GM19372 (cell line): ENCODE measurements around the gene NEDD9.
A peak's percentile ranks its signal among the peaks of the same experiment; 100 is the strongest.

ENCODE experiments used
- ATAC-seq: cut with Tn5 transposase; IDR thresholded peaks from one replicate; pipeline ENCODE4 v1.9.1; 2021; ENCODE audit warnings: mild to moderate bottlenecking, low read depth, moderate library complexity; ENCODE audit not compliant: unreplicated experiment

Gene NEDD9

DNA sequence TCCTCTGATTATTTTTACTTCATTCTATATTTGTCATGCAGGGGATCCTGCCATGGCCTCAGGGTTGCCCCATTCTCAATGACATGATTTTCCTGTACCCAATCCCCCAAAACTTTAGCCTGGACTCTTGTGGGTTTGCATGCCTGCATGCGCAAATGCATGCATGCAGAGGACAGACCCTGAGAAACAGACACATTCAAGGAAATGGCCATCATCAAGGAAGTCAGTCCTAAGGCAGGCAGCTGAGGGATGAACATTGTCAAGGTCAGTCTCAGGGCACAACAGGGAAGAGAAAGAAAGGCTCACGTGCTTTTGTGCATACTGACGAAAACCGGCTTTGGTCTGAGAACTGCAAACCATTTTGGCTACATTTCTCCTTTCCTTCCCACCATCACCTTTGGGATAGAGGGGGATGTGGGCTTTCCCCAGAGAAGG, 13.1 kb downstream of the NEDD9 start:
- ATAC-seq = no peak

DNA sequence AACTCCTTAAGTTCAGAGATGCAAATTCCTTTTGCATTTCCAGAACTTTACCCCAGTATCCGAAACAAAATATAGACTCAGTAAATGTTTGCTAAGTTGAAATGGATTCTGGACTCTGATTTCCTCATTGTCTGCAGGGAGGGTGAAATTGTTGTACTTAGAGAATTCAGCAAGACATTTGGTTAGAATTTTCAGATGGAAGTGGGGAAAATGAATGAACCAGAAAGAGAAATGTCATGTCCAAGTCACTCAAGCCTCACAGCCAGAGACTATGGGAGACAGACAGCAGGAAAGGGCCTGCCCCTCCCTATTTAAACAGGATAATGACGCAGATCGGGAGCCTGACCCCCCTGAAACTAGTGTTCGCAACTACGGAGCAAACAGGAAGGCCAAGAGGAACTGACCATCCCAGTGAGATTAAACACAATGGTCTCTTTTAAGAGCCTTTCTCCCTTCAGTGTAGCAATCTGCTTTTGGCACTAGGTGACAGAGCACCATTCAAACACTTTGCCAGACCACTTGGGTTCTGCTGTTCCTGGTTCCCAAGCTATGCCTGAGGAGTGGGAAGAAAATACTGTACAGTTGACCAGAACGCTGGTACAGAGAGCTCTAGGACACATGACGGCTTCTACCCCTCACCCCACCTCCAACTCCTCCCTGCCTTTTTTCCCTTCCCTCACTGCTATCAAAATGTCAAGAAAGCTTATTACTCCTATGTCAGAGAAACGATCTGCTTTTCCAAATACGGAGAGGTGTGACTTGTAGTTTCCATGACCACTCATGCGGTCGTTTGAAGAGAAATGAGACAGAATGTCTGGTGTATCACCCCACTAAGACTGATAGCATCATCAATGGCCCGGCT, 13.7 kb downstream of the NEDD9 start:
- no peak for ATAC-seq

DNA sequence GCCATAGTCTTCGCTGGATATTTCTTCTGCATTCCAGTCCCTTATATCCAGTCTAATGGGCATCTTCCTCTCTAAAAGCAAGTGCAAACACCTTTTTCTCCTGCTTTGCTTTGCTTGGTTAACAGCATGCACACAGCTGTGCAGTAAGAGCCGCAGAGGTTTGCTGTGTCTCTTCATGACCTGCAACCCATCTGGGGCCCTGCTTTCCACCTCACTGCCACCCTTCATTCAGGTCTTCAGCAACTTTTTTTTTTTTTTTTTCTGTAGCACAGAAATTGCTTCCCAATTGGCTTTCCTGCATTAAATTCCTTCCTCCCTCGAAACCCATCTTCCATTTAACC, 14.4 kb downstream of the NEDD9 start:
- no peak for ATAC-seq

- peak; percentile 59 for ATAC-seq
Observed at GRCh38 chr6:11217360-11218101, 14.9 kb downstream of the NEDD9 start.

DNA sequence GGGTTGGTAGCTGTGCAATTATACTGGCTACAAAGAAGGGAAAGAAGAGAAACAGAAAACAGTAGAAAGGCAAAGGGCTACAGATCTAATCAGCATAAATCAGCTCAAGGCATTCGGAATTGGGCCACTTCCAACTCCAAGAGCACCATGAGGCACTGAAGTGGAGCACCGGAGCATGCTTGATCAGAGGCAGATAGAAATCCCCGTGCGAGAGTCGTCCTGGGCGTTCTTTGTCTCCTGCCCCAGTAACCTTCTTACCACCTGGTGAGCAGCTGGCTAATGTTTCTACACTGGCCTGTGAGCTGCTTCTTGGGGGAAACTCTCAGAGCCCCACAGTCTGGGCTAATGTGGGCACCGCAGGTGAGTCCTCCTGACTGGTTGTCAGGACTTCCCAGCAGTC, 16.7 kb downstream of the NEDD9 start:
- ATAC-seq = no peak

DNA sequence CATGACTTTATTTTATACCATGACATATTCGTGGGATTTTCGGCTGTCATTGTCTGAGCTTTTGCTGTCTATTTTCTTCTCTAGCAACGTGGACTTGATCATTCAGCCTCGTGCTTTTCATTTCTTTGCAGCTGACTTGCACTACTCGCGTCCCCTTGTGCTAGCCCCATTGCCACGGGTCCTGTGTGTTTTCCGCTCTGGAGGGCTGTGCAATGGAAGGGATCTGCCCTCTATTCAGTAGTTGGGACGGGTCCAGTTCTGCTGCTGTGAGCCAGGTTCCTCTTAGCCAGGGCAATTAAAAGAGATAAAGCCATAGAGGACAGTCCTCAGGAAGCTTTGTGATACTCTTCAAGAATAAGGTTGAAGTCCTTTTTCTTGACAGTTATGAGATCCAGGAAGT, 17.6 kb downstream of the NEDD9 start:
- ATAC-seq = no peak

- ATAC-seq = no peak
Observed at GRCh38 chr6:11214084-11214833, 18.2 kb downstream of the NEDD9 start.

DNA sequence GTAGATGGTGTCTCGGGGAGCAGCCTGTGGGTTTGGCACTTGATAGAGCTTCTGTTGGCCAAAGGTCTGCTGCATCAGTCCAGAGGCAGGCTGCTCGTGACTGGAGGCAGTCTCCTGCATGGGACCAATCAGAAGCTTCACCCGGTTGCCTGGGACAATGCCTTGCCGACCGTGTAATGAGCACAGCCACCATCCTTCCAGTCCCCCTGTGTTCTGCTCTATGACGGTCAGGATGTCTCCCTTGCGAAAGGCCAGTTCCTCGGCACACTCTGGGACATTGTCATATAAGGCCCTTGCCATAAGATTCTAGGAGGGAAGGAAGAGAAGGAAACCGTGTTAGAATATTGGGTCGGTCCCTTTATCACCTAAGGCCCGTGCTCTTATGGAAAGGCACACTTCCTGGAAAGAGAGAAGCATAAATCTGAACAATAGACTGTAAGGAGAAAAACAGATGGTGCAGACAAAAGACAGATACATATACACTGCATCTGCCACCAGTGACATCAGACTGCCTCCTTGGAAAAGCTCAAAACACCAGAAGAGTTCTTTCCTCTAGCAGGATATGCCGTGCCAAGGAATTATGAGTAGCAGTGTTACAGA, 18.9 kb downstream of the NEDD9 start:
- ATAC-seq = no peak

DNA sequence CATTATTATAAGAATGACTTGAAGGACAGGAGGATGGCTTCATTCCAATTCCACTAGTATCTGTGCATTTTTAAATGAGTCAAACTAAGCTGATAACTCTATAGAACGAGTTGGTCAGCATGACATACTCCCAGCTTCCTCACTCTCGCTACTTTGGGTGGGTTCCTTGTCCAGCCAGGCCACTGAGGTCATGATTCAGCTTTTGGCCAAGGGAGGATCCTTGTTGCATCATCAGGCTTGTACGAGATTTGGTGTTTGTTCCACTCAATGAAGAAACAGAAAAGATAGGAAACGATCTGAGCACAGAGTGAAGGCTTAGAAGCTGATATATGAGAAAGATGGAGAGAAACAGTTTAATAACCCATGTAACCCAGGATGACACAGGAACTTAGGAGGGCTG, 19.8 kb downstream of the NEDD9 start:
- no peak for ATAC-seq

DNA sequence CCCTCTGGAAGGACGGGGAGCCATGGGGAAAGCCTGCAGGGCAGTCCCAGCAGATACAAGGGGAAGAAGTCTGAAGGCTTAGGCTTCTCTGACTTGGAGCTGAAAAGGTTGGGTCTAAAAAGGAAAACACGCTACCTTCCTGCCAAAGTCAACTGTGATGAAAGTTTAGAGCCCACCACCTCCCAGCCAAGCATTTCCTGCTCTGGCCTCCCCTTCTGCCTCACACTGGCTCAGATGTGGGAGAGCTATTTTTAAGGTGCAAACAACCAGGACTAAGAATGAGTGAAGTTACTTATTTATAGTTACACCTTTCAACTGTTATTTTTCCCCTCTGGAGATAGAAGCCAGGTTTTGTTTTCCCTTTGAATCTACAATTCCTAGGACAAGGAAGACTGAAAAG, 21.2 kb downstream of the NEDD9 start:
- no peak for ATAC-seq

- ATAC-seq = no peak
Observed at GRCh38 chr6:11210386-11211138, 21.9 kb downstream of the NEDD9 start.

GRCh38 chr6:11209906-11210305, 22.6 kb downstream of the NEDD9 start:
- ATAC-seq = no peak

GRCh38 chr6:11209369-11209768, 23.1 kb downstream of the NEDD9 start:
- no peak for ATAC-seq

- no peak for ATAC-seq
Observed at GRCh38 chr6:11208854-11209253, 23.6 kb downstream of the NEDD9 start.

DNA sequence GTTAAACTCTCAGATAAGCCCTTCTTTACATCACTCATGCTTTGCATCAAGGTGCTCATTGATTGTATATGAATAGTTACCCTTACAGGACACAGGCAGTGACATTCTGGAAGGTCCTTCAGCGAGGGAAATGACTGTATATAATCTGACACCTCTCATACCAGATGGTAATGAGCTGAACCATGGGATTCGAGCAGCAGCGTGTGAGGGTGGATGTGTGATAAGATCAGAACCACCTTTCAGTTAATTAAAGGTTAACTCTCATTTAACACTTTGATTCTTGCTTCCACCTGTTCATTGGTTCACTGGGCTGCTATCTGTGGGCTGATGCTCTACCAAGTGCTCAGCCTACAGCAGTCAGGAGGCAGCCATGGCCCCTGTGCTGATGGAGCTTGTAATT, 24.2 kb downstream of the NEDD9 start:
- ATAC-seq = no peak

DNA sequence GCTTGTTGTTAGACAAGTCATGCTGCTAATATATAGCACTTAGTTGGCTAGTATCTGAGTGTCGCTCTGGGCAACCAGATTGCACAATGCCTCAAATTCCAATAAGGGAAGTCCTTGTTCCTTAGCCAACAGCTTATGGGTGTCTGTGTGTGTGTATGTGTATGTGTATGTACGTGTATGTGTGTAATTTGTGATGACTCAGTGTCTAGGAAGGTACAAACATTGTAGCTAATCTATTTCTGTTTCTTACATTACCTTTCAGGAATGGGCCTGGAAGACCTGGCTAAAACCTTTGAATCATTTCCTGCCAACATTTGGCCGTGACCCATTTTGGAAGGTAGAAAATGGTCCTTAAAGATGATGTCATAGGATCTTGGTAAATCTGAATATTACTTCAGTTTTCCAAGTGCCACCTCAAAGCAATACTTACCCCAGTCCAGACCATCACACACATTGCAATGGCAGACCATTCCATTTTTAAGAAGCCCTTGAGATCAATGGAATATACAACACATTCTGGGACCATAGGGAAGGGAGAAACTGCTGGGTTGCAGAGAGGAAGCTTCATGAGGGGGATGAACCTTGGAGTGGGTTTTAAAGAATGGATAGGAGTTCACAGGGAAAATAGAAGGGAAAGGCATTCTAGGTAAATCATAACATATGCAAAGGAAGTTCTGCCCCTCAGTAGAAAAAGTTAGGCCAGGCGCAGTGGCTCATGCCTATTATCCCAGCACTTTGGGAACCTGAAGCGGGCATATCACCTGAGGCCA, 25.1 kb downstream of the NEDD9 start:
- no peak for ATAC-seq

- no peak for ATAC-seq
Observed at GRCh38 chr6:11206576-11206975, 25.9 kb downstream of the NEDD9 start.

DNA sequence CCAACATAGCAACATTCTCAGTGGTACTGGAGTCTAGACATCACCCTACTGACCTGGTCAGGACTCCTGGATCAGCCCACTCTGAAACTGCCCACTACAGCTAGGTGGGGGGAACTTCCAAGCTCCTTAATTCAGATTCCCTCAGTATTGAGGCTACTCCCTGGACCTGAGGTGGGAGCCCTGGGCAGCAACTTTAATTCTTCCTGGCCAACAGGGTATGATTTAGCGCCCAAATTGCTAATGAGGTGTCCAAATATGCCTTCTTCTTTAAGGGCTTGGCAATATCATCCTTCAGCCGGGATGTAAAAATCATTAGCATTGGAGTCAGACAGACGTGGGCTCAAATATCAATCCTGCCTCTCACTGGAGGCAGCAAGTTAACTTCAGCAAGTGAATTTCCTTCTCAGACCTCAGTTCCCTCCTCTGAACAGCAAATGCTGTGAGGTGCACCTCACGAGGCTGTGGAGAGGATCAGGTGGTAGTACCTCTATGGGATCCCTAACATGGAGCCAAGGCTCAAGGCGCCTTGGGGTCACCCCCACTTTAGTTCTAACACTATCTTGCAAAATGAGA, 27.6 kb downstream of the NEDD9 start:
- ATAC-seq = no peak

DNA sequence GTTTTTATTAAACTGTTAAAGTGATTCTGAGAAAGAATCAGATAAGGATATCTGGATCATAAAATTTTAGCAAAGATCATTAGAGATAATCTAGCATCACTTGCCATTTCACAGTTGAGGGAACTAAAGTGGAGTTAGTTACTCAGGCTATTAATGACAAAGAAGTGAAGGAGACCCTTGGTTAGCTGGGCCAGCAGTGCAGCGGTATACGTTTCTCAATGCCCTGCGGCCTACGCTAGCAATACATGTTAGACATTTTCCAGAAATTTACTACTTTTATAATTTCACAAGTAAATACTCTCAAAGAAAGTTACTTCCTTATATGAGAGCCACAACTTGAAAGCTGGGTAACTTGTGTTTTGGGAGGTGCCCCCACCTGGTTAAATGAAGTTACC, 28.5 kb downstream of the NEDD9 start:
- no peak for ATAC-seq
